GM18526 (cell line): ENCODE results near the gene SRSF1.
A peak's percentile ranks its signal among the peaks of the same experiment; 100 is the strongest.

ENCODE experiments used
- POLR2A ChIP-seq: IDR thresholded peaks from 3 replicates; pipeline ENCODE4 v1.6.1; 2011; ENCODE audit not compliant: insufficient read length; ENCODE audit errors: extremely low read depth

The SRSF1 gene, protein sequence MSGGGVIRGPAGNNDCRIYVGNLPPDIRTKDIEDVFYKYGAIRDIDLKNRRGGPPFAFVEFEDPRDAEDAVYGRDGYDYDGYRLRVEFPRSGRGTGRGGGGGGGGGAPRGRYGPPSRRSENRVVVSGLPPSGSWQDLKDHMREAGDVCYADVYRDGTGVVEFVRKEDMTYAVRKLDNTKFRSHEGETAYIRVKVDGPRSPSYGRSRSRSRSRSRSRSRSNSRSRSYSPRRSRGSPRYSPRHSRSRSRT

DNA sequence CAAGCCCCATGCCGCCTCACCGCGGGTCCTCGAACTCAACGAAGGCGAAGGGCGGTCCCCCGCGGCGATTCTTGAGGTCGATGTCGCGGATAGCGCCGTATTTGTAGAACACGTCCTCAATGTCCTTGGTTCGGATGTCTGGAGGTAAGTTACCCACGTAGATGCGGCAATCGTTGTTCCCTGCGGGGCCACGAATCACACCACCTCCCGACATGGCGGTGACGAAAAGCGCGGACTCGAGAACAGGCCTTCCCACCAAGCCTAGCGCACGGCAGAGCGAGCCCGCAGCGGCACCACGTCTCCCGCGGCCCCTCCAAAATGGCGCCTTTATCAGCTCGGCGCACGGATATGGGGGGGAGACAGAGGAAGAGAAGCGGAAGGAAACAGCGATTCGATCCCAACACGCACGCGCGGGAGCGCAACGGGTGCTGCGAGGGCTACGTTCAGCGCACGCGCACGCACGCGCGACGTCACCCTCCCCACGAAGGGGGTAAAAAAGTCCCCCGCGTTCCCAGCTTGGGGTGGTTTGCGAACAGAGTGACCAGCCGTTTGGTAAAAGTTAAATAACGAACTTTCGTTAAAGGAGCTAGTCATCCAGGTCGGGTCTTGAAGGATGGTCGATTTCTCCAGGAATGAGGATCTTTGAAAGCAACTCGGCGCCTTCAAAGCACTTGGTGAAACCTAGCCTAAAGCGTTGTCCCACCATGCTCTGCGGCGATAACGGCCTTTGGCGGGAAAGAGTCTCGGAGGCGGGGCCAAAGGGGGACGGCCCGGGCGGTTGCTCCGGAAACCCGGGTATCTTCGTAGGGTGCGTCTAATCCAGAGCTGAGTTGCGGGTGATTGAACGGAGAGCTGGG lies at the start of gene SRSF1:
TSS of gene SRSF1 (minus strand) at position 323 of the 857 bp plus-strand sequence. CDS start at position 214, 109 bp downstream.
- TF ChIP-seq POLR2A: peak; percentile 98

DNA sequence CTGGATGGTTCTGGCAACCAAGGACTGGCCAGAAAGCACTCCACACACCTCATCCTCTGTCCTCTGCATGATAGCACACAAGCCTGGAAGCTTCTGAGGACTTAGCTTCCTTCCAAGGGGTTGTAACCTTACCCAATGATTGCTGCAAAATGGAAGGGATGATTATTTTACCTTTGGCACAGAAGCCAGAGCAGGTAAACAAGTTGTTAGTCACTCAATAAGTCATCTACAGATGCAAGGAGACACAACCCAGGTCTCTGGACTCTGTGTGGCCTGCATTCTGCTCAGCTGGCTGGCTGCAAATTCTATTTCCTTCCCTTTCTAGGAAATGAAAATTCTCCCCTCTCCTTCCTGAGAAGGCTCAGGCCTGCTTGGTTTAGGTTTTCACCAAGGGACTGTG lies 49.4 kb upstream of the SRSF1 start:
- TF ChIP-seq POLR2A: no peak

DNA sequence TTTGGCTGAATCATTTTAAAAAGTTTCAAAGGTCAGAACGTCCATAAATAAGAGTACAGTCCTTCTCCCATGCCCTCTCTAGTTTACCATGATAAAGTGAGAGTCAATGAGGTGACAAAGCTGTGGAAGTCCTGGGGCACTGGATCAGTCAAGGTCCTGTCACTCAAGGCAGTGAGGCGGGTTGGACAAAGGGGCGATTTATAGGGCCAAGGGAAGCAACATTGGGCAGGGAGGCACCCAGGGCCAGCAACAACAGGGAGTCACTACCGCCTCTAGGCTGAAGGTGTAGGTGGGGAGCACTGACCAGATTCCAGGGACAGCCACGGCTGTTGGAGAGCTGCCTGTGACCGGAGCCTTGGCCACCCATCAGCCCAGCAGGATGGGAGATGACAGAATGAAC lies 47.6 kb upstream of the SRSF1 start:
- no peak for TF ChIP-seq POLR2A

DNA sequence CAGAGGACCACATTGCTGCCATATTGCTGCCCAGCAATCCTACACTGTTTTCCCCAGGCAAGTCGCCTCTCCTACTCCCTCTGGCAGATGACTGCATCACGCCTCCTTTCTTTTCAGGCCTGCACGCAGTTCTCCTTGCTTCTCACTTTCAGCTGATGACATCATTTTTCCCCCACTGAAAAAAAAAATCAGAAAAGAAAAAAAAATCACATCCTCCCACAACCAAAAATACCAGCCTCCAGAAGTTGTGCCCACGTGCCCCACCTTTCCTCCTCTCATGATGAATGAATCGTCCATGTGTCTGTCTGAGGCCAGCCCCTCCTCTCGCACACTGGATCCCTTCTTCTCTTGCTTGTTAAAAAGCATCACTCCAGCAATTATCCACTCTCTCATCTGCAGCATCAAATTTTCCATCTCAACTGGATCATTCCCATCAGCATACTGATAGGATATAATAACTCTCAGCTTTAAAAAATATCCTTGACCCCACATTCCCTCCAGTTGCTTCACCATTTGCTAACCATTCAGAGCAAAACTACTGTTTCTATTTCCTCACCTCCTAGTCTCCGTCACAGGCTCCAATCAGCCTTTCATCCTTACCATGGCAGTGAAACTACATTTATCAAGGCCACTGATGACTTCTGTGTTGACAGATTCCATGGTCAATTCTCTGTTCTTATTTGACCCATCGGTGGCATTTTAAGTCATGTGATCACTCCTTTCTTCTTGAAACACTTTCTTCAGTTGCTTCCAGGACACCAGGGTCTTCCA lies 46.1 kb upstream of the SRSF1 start:
- no peak for TF ChIP-seq POLR2A

DNA sequence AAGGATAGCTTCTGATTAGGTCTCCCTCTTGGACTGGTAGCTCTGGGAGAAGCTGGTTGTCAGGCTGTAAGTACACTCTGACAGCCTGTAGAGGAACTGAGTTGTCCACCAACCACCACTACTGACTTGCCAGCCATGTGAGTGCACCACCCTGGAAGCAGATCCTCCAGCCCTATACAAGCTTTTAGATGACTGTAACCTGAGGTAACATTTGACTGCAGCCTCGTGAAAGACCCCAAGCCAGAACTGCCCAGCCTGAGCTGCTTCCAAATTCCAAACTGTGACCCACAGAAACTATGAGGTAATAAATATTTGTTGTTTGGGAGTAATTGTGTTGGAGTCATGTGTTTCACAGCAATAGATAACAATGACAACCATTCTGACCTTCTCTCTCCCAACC lies 45.4 kb upstream of the SRSF1 start:
- TF ChIP-seq POLR2A: no peak

DNA sequence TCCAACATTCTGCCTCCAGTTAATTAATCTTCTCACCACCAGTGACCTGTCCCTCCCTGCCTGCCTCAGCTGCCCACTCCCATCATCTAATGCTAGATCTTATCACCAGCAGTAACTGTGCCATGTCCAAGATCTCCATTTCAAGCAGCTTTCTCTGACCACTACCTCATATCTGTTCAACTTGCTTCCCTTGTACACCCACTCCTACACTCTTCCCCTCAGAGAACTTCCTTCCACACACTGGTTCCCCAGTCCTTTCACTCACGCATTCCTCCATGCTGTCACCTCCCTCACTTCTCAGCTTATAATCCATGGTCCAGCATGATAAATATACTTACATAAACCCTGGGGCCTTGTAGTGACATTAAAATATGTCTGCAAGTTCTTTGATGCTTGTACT lies 44.4 kb upstream of the SRSF1 start:
- TF ChIP-seq POLR2A: no peak

DNA sequence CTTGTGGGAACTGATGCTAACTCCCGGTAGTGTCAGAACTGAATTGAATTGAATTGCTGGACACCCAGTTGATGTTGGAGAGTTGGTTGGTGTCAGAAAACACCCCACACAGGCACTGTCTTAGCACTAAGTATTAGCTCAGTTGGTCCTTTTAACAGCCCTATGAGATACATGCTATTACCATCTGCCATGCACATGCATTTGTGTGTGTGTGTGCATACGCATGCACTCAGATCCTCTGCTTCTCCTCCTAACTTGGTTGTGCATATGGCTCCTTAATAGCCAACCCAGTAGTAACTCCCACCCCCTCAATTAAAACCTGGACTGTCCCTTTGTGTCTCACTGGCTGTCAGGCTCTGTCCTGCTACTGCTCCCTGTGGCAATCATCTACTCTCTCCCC lies 43.9 kb upstream of the SRSF1 start:
- no peak for TF ChIP-seq POLR2A

DNA sequence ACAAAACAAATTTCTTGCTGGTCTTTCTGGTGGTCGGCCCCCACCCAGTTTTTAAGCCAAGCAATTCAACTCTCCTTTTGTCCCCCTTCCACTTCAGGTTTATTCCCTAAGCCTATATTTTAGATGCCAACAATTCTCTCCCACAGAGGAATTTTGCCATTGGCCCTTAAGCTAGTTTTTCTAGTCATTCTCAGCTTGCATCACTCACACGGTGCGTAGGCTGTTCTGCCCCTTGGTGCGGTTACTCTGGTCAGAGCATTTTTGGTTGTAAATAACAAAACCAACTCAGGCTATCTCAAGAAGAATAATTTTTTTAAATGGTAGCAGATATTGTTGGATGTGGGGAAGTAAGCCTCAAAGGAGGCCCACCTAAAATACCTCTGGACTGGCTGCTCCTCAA lies 42.5 kb upstream of the SRSF1 start:
- no peak for TF ChIP-seq POLR2A

DNA sequence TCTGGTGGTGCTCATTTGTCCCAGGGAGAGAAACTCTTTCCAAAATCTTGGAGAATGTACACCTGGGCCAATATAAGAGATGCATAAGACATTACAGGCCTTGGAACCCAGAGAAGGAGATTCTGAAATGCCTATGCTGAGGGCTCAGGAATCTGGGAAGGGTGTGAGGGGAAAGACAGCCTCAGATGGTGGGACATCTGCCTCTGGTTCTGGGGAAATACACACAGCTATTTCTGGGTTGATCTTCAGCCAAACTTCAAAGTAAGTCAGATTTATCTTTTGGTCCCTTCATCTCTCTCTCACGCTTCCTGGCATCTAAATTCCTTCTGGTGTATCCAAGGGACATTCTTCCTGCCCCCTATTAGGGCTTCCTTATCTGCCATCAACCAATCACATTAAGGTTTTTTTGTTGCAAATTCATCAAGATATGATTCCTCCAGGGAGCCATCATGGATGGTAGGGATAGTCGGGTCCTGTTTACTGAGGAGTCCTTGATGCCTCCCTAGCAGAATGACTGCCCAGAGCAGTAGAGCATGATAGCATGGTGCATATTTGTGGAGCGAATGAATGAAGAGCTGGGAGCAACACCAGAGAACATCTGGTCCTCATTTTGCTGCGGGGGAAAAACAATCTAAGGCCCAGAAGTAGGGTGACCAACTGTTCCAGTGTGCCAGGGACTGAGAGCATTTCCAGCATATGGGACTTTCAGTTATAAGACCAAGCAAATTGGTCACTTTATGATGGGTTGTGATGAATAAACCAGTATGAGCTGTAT lies 40.5 kb upstream of the SRSF1 start:
- TF ChIP-seq POLR2A: no peak

DNA sequence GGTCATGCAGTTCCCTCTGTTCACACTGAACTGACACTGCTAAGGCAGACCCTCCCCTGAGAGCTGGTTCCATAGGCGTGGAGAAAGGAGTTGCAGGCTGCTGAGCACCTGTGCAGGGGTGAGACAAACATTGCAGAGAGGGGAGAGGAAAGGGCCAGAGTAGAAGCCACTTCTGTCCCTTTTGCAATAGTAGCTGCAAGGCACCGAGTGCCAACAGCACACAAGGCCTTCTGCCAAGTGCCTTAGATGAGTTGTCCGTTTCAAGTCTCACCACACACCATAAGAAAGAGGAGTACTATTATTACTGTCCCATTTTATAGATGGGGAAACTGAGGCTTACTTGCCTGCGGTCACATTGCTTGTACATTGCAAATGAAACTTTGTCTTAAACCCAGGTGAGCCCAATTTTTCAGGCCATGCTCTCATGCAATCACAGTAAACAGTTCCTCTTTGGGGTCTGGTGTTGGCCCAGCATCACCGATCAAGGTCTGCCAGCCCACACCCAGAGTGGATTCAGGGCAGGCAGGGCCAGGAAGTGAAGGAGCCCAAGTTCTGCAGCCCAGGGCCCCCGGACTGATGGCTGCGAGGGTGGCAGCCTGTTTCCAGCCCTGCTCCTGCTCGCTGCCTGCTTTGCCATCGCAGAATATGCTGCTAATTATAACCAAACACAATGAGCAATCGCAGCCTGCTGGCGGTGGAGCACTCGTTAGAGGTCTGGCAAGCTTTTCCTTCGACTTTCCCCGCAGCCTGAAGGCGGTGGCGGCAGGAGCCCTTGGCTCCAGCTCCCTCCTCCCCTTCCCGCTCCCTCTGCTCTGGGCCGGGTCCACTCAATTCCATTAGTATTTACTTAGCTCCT lies 39.4 kb upstream of the SRSF1 start:
- TF ChIP-seq POLR2A: no peak

DNA sequence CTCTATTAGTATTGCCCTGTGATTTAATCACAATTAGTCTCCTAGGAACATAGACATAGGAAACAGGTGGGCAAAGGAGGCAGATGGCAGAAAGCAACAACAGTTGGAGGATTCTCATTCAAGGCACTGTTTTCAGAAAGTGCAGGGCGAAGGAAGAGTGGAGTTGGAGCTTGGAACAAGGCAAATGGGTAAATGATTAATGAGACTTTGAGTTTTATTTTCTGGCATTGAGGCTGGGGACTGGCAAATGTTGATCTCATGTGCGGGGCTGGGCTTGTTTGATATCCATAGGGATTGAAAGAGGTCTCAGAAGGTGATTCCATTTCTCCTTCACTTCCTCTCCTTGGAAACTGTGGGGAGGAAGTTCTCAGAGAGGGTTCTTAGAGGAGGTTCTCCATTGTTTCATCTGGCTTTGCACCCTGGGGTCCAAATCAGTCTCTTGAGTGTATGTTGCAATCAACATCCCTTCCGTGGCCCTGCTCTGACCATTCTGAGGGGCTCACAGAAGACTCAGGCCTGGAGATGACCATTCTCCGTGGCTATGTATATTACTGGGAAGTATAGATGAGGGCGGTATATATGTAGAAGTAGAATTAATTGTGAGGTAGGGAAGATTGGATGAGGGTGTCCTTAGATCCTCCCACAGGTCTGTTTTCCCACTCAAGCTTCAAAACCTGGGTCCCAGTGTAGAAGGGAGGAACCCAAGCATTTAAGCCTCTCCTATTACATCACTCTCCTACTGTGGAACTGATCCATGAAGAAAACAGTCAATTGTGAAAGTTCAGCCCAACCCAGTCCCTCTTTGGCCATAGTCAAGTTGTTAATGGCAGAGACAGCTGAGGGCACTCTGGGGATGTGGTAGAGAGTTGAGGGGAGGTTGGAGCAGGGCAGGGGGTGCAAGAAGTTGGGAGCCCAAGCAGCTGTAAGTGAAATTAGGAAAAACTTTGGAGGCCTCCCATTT lies 36.5 kb upstream of the SRSF1 start:
- no peak for TF ChIP-seq POLR2A

DNA sequence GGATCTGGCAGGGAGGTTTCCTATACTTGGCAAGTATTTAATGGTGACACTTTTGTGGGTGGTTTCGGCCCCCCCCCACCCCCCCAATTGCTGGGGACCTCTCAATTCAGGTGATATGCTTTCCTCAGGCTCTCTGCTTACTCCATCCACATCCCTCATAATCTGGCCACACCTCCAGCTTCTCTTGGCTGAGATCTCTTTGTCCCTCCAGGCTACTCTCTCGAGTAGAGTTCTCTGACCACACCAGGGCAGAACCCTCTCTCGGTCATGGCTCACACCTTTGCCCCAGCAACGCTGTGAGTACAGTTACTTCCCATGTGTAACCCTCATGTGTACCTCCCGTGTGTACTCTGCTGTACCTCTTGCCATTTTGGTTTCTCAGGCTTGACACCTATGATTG lies 34.1 kb upstream of the SRSF1 start:
- no peak for TF ChIP-seq POLR2A

DNA sequence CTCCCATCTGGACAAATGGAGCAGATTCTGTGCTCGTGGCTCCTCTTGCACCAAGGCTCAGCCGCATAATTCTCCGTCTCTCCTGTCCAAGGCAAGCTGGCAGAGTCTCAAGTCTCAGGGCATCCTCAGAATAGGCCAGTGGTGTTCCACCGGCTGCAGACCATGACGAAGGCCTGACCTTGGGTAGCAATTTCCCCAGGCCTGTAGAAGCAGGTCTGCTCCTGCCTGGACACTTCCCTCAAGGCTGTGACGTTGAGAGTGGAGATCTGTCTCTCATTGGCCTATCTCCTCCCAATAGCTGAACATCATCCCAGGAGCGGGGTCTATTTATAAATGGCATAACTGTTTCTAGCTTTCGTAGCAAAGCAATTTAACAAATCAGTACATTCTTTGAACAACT lies 33.3 kb upstream of the SRSF1 start:
- TF ChIP-seq POLR2A: no peak
